ENCODE data around the gene TEX35.

Gene TEX35

DNA sequence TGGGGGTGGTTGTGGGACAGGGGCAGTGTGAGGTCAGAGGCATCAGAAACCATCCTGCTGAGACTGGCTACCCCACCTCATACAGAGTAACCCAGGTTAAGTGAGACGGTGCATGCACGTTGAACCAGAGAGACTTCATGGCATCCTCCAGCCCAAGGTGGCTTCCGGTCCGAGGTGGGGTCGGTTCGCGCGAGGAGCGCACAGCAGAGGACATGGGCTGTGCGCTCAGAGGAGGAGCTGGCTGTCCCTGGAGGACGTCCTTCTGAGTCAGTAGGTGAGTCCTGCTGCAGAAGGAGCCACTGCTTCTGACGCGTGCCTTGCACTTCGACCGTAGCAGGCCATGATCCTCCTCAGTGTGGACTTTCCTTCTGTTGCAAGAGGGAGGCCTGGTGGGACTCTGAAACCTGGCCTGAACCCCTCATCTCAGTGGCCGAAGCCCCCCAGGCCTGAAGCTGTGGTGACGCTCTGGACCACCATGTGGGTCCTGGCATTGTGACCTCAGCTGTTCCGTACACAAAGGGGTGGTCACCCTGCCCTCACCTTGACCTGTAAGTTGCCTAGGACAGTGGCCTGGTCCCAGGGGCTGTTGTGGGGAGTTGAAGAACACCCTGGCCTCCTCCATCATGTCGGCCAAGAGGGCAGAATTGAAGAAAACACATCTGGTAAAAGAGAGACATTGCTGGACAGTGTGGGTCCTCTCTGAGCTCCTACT, at the start of gene TEX35:
Gene TEX35, plus strand, starts transcription at position 544 of the 712 bp plus-strand sequence. Its CDS starts 80 bp downstream, at position 624.
- no peak for DNase-seq

DNA sequence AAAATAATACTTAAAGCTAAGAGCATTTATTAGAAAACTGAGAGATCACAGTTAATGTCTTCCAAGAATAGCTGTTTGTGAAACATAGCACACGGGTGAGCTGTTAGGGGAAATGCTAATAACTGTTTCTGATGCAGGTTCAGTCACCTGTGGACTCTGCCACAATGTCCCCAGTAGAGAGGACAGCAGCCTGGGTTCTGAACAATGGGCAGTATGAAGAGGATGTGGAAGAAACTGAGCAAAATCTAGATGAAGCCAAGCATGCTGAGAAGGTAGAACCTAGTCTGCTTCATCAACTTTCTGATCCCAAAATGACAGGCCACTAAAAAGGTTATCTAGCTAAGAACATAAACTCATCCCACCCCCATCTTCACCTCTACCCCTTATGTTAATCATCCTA, 48.8 kb upstream of the TEX35 start:
- no peak for DNase-seq

DNA sequence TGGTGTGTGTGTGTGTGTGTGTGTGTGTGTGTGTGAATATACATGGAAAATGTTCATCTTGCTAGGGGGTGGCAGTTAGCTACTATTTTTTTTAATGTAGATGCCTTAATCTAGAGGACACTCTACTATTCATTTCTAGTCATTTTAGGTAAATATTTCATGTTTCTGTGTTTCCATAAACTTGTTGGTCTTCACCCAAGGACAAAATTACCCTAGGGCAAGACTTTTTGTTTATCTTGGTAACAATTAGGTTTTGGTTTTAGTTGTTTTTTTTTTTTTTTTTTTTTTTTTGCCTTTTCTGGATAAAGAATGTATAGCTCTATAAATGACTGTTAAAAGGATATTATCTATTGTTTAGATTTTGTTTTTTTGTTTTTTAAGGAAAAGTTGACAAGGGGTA, 48.3 kb upstream of the TEX35 start:
- no peak for DNase-seq

DNA sequence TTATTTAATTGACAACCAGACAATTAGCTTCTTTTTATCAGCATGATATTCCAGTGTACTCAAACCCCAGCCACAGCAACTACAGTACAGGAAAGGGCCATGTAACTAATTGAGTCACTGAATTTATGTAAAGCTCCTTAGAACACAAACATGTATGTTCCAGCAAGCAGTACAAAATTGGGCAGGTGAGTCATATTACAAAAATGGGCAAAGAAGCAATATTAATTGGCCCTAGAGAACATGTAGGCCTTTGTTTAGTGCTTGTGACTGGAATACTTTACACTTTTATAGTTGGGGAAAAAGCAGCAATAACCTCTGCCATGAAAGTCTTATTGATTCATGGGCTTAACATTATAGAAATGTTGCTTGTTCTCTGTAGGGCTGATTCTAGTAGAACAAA, 47.9 kb upstream of the TEX35 start:
- no peak for DNase-seq

DNA sequence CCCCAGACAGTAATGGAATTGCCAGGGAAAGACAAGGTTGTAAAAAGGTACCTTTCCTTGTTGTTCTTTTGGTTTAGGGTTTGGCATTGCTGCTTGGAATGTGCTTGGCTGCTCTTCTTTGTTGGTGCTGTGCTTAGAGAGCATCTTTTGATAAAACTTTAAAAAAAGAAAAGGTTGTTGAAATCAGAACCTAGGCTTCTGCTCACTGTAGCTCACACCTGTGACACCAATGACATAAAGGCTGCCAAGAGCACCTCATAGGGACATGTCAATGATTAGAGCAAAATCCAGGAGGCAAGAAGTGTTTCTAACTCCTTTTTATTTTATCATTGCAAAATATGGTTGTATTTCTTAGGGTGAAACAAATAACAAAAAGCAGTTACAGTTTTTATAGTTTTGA, 45.1 kb upstream of the TEX35 start:
- no peak for DNase-seq

DNA sequence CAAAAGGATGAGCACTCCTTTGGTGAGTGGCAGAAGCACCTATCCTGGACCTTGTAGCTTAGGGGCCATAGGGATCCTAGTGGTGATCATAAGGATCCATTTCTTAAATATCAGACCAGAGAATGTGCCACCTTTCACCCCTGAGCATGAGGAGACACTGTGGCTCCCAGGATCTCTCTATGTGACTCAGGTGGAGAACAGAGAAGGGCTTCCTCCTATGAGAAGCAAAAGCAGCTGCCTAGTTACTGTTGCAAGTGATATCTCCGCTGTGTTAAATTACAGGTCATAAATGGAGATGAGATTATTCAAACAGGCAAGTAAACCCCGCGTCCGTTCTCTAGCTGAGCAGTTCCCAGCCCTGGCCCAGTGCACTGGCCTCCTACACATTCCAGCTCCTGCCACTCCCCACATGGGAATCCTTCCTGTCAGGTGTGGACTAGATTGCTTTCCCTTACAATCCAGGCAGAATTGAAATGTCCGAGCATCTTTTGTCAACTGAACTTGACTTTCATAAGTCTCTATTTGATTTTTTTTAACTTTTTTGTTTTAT, 42.4 kb upstream of the TEX35 start:
- no peak for DNase-seq

DNA sequence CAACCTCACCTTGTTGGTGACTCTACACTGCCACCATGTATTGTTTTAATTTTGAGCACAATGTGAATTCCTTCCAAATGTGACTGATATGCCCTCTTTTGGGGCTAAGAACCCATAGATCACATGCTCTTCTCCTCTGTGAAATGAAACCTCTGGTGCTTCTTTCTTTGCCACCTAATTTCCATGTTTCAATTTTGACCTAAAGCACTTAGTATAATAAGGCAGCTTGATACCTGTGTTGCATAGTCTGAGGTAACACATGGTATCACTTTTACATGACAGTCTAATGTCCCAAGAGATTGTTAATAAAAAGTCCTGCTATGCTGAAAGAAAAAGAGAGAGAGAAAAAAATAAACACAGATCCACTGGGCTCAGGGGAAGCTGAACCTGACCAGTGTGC, 40.4 kb upstream of the TEX35 start:
- DNase-seq, result no peak

DNA sequence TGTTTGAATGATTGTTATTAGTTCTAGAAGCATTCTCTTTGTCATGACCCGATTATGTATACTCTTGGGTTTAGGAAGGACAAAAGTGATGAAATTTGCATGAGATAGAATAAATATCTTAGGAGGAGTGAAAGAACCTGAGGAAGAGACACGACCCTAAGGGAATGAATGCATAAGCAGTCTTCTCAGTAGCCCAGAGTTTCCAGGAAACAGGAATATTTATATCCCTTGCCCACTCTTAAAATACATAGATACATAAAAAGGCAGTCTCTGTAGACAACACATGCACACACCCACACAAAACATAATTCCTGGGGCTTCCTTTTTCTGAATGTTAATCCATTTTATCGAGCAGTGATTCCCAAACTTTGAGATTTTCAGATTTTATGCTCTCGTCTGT, 35.5 kb upstream of the TEX35 start:
- no peak for DNase-seq

DNA sequence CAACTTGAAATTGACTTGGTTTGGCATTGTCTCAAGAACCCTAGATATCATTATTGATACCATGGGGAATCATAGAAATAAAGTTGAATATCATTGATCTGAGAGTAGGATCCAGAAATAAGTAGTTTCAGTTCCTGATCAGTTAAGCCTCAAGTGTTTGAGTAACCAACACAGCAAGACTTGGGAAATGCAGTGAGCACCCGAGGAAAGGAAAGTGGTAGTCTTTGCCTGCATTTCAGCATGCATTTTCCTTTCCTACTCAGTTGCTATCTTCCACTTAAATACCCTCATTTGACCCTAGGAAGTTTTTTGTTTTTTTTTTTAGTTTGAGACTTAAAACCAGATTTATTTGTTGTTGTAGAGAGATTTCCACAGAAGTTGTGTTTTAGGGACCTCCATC, 35.1 kb upstream of the TEX35 start:
- no peak for DNase-seq

DNA sequence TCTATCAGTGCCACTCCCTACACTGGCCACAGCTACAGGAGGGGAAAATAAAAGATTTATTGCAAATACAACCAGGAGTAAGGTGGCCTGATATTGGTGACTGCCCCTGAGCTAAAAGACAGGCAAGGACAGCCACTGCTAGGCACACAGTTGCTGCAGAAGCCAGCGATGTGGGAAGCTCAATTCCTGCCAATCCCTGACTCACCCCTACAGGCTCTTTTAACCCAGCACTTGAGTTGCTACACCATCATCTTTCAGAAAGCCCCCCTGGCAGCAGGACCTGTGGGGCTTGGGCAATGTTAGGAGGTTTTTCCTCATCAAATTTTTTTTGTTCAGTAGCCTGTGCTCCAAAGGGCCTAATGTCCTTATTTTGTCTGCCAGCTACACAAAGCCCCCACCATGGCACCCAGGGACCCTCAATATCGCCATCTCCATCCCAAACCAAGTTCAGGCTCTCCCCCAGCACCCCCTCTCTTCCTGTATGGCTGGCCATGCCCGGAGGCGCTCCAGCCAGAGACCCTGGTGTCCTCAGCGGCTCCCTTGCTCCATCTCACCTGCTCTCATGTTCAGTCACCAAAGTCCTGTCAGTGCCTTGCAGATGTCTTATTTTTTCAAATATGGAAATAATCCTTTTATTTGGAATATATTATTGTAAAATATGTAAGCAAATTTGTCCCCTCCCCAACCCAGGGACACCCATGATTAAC, 29.5 kb upstream of the TEX35 start:
- DNase-seq, result no peak

DNA sequence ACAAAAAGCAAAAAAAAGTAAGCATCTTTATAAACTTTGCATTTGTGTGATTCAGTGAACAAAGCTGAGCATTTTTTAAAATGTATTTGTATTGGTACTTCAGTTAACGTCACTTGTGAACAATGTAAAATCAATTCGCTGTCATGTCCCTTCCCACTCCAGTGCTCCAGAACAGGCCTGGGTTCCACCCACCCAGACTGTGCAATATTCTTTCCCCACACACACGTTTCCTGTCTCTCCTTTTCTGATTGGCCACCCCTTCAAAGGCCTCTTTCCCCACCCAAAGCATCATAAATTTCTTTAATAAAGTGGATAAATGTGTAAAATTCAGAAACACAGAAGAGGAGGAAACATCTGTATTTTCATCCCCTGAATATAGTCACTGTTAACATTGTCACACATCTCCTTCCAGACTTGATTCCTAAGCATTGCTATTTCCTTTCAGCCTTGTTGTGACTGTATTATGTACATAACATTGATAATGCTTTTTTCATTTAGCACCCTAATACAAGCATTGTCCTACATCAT, 28.1 kb upstream of the TEX35 start:
- no peak for DNase-seq

DNA sequence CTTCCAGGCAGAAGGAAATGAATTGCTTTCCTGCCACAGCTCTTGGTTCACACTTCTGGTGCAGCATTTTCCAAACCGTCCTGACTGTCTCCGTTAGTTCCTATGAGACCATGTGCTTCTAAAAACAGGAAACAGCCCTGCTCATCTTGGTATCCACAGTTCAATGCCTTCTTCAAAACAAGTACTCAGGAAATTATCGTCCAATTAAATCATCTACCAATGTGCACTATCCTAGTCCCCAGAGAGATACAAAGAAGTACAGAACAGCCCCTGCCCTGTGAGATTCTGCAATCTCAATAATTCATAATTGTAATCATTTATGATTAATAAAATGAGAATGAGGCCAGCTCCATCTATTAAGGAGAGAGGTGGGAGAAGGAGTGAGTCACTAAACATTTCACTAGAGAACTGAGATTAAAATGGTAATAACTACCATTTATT, 27.3 kb upstream of the TEX35 start:
- no peak for DNase-seq

DNA sequence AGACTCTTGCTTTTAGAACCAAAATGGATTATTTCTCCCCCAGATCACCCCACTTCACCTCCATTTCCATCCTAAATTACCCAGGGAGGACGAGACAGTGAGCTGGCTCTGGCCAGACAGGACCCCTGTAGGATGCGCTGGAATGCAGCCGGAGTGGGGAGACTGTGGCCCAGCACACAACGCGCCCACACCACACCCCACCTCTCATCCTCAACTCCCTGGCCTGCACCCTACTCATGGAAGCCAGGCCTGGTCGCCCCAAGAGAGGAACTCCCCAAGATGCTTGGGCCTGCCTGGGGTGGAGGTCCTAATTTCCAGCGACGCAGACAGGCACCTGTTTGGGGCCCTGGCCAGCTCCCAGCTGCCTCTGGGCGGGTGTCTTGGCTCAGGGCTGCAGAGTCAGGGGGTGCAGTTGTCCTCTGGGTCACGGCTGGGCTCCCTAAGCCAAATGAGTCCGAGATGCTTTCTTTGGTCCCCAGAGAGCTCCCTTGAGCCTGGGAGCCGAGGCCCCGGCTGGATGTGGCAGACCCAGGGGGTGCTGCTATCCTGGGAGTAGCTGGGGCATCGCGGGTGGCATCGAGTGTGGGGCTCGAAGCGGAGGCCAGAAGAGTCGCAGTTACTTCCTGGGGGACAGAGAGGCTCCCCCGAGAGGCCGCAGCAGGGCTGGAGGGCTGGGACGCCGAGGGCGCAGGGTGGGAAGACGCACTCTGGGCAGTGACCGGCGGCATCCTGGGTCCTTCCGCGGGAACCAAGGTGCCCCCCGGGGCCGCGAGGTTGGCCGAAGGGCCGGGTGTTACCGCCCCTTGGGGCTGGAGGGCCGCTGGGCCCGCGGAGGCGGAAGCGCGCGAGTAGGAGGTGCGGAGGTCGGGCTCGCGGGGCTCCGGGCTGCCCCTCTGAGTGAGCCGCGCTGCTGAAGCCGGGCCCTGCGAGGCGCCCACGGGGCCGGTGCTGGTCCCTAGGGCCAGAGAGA, 26.5 kb upstream of the TEX35 start:
- no peak for DNase-seq

DNA sequence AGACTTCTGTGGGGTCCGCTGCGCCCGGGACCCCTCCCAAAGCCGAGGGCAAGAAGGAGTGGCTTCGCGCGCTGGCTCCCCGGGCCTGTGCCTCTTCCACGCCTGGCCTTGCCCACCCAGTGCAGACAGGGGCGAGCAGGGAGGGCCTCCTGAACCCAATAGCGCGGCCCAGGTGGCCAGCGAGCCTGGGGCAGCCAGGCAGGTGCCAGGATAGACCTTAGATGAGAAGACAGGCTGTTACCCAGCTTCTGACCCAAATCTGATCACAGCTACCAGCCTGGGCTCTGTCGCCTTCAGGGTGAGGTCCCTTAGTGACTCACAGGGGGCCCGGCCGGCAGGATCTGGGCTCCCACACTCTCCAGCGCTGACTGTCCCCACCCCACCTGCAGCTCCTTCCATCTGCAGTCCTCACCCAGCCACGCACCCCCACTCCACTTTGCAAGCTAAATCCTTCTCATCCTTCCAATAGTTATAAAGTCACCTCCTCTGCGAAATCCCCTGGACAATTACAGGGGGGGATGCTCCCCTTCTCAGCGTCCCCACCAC, 25.8 kb upstream of the TEX35 start:
- no peak for DNase-seq

DNA sequence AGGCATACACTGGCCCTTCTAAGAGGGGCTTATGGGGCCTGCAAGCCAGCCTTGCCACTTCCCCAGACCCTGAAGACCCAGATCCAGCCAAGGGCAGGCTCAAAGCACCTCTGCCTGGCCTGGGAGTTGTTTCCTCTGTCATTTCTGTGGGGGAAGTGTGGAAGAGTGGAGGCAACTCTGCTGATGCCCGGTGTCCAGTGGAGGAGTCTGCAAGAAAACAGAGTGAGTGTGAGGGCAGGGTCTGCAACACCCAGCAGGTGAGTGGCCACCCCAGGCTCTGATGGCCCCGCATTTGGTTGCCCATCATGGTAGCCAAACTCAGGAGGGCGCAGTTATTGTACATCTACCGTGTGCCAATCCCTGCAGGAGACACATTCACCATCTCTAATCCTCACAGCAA, 24.5 kb upstream of the TEX35 start:
- no peak for DNase-seq

DNA sequence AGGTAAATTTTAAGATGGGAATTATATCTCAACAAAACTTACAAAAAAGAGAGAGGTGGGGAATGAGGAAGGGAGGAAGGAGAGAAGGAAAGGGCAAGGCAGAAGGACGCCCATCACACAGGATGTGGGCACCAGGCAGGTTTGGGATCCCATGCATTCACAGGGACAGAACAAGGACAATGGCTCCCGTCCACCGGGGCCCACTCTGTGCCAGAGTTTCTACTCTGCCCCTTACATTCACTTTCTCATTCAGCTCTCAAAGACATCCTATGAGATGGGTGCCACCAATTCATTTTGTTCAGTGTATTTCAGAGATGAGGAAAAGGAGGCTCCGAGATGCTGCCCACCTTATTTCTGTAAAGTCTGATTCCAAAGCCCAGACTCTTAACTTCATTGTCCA, 23.5 kb upstream of the TEX35 start:
- DNase-seq, result no peak

DNA sequence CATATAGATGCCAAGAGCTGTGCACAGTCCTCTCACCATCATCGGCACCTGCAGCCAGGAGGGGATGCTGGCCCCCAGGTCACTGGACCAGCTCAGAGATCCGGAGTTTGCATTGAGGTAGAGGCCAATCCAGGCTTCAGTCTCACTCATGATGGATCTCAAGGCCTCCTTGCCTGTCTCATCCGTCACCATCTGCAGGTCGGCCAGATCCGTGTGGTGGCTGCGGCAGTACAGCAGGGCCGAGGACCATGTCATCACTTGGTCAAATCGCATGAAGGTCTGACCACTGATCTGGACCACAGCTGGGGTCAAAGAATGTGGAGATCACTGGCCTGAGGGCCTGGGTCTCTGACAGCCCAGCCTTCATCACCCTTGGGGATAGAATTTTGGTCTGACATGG, 22.8 kb upstream of the TEX35 start:
- no peak for DNase-seq

DNA sequence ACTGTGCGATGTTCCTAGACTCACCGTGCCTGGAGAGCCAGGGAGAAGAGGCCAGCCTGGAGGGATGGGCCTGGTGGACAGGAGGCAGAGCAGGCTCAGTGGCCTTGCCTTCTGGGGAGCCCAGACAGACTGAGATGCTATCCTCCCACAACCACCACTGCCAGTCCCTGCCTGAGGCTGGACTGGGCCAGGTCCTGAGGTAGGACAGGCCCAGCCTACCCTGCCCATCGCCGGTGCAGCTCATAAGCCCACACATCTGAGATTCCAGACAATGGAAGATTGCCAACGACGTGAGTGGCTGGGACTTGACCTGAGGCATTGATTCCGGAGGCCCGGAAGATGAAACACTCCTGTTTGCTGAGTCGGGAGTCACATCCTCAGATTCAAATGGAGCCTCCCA, 21.9 kb upstream of the TEX35 start:
- DNase-seq, result no peak

DNA sequence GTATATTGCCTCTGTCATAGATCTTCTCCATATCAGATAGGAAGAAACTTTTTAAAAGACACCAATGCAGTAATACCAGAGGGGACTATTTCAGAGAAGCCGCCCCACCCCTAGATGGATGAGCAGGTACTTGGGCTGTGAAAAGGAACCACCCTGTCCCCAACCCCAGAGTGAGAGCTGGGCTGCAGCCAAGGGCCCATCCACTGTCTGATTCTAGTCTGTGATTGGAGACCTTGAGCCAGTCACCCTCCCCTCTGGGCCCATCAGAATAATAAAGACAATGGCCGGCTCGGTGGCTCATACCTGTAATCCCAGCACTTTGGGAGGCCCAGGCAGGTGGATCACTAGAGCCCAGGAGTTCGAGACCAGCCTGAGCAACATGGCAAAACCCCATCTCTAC, 21.2 kb upstream of the TEX35 start:
- DNase-seq, result no peak

DNA sequence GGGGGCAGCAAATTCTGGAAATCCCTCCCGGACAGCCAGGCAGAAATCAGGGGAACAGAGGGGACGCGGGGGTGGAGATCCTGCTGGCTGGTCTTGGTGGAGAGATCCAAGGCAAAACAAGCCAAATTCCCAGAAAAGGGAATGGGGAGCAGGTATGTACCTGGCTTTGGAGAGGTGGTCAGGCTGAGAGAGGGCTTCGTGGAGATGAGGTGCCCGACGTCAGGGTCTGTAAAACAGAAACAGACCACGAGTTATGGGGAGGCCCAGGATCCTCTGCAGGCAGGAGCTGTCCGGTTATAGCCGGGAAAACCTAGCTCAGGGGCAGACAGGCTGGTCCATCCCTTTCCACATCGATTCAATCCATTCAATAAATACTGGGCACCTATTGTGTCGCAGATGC, 20.6 kb upstream of the TEX35 start:
- no peak for DNase-seq

DNA sequence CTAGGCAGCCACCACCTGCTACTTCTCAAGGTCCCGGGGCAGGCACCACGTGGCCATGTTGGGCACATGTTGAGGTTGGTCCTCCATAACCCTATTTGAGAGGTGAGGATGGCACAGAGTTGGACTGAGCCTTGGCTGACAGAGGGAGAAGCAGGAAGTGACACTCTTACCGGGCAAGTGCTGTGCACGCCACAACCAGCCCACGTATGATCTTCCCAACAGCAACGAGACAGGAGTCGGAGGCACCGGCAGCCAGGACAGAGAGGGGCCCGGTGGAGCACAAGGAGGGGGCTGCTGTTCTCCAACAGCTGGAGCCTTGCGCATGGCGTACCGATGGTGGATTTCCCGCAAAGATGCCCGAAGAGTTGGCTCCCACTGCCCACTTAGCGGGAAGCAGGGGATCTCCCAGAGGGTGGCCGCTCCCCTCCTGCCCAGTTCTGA, 19.6 kb upstream of the TEX35 start:
- DNase-seq, result no peak

DNA sequence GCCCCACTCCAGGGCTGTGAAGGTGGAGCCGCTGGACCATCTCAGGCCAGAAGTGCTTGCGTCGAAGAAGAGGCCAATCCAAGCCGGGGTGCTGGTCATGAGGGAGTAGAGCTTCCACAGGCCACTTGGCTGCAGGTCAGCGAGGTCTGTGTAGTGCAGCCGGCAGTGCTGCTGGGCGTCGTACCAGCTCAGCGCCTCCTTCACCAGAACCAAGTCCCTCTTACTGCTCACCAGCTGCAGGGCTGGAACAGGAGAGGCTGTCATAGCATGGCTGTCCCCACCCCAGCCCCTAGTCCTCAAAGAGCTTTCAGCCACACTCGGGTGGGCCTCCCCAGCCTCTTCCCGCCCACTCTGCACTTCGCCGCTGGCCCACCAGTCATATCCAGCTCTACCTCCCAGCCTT, 18.3 kb upstream of the TEX35 start:
- DNase-seq, result no peak

DNA sequence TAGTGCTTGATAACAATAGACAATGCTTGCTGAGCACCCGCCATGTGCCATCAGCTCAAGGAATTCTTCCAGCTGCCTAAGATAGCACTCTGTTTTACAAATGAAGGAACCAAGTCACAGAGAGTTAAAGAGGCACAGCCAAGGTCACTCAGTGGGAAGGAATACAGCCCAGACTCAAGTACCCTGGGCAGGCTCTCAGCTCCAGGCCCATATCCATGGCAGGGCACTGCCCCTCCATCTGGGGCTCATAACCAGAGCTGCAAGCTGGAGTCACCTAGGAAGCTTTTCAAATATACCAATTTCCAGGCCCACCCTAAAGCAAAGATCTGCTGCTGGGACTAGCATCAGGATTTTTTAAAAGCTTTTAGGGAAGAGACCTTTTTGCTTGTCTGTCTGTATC, 17.8 kb upstream of the TEX35 start:
- no peak for DNase-seq
